ENCODE data around the gene PRG3.
"Not testable (repeated sequence)": the region's sequence is repeated elsewhere in the genome, so short reads cannot be mapped to it uniquely, and the experiment has no call there.

PRG3 gene

DNA sequence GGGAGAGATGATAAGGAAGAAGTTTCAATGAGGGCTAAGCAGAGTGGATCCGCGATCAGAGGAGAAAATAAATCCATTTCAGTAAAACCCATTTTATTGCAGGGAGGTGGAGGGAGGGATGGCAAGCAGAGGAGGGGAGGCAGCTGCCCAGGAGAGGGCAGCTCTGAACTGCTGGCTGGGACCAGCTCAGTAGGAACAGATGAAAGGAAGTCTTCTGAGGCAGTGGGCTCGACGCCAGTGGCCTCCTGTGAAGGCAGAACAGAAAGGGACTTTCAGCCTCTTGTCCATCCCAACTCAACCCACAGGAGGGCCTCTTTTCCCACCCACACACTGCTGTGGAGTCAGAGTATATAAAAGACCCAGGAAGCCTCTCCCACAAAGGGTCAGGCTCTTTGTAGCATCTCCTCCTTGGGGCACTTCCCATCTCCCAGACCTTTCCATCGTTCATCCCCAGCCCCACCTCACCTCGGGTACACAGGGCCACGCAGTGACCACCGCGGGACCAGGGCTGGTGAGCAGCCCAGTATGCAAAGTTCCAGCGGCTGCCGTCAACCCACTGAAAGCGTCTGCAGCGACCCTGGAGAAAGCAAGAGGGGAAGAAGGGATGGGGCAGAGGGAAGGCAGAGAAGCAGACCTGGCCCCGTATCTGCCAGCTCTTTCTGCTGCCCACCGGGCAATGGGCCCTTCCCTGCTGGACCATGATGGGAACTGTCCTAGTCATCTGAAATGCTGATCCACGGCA, 6.5 kb upstream of the PRG3 start:
- no peak for DNase-seq

DNA sequence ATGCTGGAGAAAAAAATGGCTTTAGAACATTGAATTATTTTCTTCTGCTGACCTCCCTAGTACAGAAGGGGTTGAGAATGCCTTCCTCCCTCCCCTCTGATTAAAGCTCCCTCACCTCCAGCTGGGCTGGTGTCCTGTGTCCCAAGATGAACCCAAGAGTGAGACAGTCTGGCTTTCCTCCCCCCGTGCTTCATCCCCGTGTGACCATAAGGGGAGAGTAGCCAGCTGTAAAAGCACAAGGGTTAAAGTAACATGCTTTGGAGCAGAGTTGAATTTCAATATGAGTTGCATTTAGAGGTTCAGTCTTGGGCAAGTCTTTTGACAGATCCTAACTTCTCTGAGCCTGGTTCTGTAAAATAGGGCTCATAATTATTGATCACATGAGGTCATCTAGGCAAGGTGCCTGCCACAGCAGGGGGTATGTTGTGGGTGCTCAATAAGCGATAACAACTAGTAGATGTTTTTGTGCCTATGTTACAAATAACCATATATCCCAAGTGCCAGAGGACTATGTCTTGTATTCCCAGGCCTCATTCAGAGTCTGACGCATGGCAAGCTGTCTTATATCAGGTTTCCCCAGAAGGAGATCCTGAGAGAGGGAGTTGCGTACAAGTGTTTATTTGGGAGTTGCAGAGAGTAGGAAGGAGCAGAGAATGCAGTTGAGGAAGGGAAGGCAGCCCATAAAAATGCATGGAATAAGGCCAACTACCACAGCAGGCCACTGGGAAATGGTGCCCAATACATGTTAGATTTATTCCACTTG, 5.4 kb upstream of the PRG3 start:
- DNase-seq = no peak

DNA sequence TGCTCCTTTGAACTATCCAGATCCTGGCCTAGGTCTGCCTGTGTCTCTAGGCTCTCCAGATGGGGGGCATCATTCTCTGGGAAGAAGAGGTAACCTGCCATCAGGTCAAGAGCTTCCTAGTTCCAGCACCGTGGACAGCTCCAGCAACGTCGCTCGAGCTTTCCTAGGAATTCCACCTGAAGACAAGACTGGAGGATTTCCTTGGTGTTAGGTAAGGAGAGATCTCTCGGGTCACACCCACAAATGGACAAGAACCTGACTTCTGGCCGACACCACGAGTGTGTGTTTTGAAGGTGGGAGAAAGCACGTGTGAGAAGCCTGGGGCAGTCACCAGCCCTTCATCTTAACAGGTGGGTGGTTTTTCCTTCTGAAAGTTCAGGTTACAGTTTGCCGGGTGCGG, 1.2 kb downstream of the PRG3 start:
- DNase-seq = no peak

DNA sequence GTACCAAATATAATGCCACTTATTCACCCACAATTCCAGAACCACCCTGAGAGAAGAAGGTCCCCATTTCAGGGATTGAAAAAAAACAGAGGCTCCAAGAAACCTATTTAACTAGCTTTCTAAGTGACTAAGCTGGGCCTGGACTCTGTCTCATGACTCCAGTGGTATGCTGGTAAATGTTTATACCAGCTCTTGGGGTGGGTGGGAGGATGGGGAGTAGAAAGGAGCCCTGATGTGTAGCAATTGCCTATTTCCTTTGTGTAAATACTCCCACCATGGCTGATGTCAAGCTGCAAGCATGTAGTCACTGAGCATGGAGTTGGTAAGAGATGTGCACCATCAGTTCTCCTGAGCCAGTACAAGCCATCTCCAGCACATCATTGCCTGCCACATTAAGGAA, 2.8 kb downstream of the PRG3 start:
- DNase-seq = no peak

DNA sequence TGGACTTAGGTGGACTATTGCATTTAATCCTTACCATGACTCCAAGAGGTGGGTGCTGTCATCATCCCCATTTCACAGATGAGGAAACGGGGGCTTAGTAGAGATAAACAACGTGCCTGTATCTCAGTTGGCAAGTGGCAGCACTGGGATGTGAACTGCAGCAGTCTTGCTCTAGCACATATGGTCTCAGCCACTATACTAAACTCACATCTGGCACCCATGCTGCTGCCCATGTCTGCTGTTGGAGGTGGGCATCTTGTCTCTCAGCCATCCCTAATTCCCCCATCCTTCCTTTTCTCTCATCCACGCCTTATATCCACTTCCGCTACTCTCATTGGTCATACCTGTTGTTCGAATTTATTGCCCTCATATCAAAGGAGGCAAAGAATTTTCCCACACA, 3.8 kb downstream of the PRG3 start:
- peak; percentile 19 for DNase-seq

DNA sequence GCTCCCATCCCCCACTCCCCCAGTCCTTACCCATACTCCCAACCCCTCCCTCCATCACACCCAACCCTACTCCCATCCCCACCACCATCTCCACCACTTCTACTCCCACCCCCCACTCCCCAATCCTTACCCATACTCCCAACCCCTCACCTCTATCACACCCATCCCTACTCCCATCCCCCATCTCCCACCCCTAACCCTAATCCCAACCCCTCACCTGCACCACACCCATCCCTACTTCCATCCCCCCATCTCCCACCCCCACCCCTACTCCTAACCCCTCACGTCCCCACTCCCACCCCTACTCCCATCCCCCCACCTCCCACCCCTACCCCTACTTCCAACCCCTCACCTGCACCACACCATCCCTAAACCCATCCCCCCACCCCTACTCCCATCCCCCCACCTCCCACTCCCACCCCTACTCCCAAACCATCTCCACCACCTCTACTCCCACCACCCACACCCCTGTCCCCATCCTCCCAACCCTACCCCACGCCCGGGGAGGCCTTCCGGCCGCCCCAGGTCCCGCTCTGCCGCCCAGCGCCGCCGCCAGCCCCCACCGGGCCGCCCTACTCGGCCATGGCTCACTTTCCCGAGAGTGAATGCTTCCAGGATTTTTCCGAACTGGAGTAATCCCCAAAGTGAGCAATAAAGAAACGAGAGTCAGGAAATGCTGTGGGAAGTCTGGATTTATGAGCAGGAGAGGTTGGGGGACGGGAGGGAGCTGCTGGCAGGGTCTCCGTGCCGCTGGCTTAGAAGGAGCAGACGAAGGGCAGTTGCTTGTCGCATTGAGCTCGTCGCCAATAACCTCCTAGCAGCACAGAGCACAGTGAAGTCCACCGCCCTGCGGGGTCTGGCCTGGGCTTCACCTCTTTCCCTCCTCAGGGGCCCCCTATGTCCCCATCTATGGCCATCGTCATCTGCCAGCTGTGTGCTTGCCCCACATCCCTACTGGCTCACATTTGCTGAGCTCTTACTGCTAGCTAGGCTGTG, 4.6 kb downstream of the PRG3 start:
- no peak for DNase-seq

DNA sequence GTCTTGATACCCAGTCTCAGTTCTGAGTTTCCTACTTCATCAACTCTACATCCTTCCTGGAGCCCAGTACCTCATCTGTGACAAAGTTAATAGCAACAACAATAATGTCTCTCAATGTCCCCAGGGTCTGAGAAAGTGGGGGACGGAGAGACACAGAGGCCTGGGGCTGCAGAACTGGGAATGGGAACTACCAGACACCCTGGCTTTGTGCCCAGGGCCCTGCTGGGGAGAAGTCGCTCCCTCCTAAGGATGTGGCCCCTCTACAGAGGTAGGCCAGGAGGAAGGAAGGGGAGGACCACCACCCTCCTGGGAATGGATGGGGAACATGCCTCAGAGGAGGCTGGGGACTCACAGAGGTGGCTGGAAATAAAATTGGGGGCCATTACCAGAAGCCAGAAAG, 5.5 kb downstream of the PRG3 start:
- DNase-seq = no peak

DNA sequence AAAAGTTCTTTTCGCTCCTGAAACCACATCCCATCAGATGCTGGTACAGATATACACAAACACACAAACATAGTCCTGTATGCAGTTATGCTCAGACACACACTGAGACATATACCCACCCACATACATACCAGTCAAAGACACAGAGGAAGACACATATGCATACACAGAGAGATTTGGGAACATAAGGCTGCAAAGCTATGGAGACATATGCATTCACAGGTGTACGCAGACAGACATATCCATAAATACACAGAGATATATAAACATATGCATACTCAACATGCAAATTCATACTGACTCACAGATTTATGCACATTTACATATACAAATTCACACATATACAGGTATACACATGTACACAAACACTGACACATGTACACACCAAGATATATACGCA, 6.0 kb downstream of the PRG3 start:
- no peak for DNase-seq

DNA sequence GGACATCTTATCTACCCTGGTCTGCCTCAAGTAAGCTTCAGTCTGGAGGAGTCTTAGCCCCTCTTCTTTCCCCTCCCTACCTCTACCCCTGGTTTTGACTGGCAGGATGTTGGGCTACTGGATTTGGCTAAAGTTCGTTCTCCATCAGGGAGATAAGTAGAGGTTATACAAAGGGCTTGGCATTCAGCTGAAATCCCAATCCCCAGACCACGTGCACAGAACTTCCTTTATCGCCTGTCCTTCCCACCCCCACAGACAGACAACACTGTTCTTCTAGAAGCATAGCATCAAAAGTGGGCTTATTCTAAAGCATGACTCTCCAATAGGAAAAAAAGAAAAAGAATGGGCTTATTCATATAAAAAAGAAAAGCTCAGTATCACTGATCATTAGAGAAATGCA, 7.8 kb downstream of the PRG3 start:
- DNase-seq = no peak

DNA sequence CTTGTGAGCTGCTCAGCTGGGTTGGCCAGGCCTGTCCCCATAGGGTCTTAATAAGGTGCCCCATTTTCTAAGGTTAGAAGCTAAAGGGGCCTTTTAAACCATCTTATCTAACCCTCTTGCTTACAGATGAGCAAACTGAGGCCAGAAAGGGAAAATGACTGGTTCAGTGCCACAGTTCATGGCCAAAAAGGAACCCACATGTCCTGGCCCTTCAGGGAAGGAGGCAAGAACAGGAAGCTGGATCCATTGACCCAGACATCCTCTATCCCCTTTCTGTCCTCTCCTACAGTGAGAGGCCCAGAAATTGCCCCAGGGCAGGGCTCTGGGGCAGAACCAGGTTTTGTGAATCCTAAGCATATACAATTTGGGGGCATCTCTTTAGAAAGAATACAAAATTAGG, 10.0 kb downstream of the PRG3 start:
- no peak for DNase-seq

DNA sequence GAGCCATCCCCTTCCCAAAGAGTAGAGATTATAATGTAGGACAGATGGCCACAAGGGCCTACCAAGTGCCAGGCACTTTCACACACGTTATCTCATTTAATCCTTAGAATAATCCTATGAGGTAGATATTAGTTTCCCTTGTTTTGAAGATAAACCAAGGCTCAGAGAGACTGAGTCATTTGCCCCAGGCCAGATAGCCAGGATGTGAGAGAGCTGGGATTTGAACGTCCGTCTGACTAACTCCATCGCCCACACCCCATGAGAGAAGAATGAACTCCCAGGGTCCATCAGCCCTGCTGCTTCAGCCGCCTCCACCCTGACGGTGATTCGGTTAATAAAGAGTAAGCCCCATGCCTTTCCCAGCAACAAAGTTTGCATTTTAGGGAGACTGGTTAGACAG, 10.7 kb downstream of the PRG3 start:
- DNase-seq = no peak

DNA sequence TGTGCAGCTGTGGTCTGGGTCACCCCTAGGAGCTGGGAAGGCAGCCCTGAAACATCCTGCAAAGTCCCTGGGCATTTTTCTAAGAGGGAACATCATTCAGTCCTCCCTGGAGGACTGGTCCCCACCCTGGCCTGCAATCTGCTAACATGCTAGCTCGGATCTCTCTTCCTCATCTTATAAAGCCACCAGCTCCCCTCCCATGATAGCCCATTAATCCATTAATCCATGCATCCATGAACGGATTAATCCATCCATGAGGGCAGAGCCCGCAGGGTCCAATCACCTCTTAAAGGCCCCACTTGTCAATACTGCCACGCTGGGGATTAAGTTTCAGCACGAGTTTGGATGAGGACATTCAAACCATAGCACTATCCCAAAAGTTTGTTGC, 12.1 kb downstream of the PRG3 start:
- DNase-seq = no peak

DNA sequence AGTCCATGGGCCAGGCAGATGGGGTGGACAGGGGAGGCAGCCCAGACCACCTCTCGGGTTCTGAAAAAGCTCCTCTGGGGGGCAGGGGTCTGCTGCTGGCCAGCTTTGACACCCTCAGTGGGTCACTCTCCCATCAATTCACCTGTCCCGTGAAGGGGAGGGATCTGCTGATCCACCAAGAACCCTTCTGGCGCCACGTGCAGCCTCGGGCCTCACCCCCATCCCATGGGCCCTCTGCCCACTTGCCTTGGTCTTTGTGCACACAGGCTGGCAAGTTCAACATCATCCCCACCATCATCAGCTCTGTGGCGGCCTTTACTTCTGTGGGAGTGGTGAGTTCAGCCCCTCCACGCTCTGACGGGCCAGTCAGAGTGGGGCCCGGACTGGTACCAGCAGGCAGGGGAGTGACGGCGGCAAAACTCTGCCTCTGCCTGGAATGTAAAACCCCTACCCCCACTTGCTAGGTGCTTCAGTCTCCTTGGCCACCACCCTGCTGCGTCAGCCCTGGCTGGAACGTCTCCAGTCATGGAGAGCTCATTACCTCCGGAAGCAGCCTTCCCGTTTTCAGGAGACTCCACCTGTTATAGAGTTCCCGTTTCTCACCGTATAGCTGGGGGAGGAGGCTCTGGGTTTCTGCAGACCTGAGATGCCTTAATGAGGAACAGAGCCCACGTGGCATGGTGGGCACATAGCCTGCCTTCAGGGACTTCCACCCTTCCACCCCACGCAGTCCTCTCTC, 12.7 kb downstream of the PRG3 start:
- no peak for DNase-seq

DNA sequence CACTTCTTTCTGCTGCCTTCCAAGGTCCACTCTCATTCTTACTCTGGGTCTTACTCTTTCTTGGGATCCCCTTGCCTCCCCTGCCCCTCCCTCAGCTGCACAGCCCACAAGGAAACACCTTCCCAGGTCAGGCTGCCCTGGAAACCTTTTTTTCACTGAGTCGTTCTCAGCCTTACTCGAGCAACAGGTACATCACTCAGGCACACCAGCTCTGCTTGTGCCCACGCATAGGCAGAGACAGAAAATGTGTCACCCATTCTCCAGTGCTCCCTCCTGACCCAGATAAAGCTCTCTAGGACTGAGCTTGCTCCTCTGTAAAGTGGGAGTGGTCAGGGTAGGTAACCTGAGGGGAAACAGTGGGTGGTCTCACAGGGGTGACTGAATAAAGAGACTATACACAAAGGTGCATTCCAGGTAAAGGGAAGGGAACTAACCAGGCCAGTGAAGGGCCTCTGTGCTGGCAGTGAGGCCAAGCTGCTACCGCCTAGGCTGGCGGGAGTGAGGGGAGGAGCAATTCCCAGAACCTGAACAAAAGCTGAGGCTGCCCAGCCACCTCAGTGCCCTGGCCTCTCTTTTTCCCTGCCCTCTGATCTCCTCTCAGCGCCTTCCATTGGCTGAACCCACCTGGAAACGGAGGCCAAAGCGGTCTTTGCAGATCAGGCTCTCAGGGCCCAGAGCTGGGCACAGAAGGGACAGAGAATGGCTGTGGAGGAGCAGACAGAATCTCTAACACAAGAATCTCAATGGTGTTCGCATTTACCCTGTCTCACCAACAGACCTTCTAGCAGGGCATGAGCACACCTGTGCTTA, 15.9 kb downstream of the PRG3 start:
- no peak for DNase-seq

DNA sequence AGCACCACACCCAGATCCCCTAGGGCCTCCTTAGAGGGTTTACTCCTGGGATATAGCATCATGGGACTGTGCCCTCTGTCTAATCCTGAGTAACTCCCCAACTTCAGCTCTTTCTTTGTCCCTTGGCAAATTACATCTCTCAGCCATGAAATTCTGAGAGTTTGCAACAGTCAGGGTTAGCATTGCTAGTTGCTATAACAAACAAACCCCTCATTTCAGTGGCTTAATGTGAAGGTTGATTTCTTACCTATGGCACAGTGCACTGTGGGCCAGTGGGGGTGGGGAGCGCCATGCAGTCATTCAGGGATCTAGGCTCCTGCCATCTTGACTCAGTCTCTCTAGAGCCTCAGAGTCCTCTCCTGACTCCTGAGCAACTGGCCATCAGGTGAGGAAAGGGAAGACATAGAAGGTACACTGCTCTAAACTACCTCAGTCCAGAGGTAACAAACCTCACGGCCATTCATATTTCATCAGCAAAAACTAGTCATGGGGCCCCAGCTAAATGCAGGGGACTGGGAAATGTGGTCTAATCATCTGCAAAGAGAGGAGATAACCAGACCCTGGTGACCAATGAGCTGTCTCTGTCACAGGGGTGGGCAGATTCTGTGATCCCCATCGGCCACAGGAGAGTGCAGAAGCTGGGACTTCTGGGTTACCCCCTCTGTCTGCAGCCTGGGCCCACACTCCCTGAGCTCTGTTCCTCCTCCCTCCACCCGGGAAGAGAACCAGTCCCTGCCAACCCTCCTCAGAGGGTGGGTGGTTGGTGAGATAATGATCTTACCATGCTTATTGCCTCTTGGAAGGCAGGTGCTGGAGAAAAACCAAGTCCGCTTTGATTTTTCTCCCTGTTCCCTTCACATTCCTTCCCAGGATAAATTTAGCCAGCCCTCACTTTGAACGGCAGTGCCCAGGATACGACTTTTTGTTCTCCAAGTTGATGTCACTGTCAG, 17.5 kb downstream of the PRG3 start:
- DNase-seq = no peak

DNA sequence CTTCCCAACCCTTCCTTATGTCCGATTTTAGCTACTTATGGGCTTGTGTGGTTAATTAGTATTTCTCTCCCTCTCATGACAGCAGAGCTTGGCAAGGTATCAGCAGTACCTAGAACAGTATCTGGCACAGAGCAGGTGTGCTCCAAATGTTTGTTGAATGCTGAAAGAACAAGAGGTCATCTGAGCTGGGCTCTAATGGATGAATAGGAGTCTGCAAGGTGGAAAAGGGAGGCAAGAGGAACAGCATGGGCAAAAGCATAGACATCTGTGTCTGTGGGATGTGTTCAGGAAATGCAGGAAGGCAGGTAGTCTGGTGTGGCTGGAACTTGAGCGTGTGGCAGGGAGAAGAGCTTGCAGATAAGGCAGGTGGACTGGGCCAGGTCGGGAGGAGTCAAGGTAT, 19.0 kb downstream of the PRG3 start:
- DNase-seq = no peak

DNA sequence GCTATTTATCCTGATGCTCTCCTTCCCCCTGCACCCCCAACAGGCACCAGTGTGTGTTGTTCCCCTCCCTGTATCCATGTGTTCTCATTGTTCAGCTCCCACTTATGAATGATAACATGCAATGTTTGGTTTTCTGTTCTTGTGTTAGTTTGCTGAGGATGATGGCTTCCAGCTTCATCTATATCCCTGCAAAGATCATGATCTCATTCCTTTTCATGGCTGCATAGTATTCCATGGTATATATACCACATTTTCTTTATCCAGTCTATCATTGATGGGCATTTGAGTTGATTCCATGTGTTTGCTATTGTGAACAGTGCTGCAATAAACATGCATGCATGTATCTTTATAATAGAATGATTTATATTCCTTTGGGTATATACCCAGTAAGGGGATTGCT, 19.5 kb downstream of the PRG3 start:
- DNase-seq = not testable (repeated sequence)

DNA sequence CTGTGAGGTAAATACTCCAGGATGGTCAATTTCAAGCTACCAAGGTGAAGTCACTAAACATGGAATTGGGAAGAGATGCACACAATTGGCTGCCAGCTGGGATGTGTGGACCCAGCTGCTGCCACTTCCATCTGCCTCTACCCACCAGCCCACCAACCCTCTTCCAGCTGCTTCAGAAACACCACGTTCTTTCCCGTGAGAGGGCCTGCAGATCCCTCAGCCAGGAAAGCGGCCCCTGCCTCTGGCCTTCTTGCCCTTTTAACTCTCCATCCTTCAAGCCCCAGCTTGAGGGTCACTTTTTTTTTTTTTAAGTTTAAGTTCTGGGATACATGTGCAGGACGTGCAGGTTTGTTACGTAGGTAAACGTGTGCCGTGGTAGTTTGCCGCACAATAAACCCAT, 20.0 kb downstream of the PRG3 start:
- no peak for DNase-seq

DNA sequence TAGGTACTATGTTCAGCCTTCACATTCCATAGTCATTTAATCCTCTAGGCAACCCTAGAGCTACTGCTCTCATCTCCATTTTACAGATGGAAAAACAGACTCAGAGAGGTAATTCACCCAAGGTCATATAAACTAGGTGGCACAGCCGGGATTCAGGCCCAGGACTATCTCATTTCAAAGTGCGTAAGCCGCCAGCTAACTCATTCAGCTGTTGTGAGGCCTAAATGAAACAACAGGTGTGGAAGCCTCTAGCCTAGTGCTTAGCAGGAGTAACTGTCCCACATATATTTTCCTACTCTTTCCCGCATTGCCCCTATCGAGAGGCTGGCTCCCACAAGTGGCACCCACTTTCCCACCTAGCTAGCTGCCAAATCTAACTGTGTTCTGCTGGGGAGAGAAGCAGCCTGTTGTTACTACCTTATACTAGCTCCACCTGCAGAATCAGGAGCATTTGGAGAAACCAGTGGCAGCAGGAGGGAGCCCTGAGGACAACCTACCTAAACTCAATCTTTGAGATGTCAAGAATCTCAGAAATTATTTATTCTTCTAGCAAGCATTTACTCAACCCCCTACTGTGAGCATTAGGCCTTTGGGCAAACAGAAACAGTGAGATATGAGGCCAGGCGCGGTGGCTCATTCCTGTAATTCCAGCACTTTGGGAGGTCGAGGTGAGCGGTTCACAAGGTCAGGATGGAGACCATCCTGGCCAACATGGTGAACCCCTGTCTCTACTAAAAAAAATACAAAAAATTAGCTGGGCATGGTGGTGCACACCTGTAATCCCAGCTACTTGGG, 20.9 kb downstream of the PRG3 start:
- DNase-seq = no peak

DNA sequence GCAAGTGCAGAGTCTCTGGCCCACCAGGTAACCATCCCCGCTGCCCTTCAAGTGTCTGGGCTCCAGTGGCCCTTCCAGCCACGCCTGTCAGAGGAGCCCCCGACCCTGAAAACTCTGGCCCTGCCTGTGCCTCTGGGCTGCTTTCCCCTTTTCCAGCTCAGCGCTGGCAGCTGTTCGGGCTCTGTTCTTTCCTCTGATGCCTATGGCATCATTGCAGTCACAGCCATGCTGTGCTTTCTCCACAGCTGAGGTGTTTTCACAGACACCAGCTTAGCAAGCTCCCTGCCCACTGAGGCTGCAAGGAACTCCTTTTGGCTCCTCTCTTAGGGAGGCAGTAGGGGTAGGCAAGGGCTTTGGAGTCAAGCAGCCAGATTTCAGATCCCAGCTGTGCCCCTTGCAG, 21.6 kb downstream of the PRG3 start:
- DNase-seq = no peak
